GM19099 (cell line): ENCODE results near the gene GANAB.

Source experiments
- POLR2A ChIP-seq: IDR thresholded peaks from 3 replicates; pipeline ENCODE4 v1.6.1; 2011; ENCODE audit warnings: low read depth; ENCODE audit not compliant: insufficient read length; ENCODE audit errors: extremely low read depth

The GANAB gene

GRCh38 chr11:62600367-62601121 lies 45.9 kb downstream of the GANAB start:
- no peak for TF ChIP-seq POLR2A

DNA sequence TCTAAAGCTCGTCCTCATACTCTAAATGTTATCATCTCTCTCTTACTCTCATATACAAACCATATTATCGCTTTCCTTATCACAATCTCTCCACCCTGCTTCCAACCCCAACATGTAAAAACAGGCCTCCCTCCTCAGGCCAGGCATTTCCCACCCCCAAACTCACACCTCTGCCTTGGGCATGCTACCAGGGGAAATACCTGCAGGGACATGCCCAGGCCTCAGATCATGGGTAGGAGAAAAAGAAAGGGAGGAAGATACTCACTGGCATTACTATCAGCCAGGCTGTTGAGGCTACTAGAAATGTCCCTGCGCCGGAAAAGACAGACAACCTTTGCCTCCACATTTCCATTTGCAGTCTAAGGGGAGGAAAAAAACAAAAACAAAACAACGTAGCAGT lies 46.5 kb downstream of the GANAB start:
- TF ChIP-seq POLR2A: no peak

GRCh38 chr11:62599069-62599696 lies 47.2 kb downstream of the GANAB start:
- no peak for TF ChIP-seq POLR2A

DNA sequence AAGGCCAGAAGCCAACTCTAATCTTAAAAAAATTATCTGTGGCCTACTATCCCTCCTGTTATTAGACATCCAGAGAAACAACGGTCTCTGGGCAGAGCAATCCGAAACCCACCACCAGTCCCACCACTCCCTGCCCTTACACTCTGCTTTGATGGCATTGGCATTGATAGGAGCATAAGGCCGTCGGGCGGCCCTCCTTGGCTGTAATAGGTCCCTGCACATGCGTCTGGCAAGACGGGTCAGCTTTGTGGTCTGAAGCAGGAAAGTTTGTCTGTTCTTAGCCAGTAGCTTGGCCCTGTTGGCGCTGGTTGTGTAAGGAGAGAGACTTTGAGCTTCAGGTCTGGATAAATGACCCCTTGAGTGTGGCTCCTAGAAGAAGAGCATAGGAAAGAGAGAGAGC lies 51.3 kb downstream of the GANAB start:
- TF ChIP-seq POLR2A: no peak

GRCh38 chr11:62593434-62594044 lies 52.9 kb downstream of the GANAB start:
- TF ChIP-seq POLR2A: no peak

DNA sequence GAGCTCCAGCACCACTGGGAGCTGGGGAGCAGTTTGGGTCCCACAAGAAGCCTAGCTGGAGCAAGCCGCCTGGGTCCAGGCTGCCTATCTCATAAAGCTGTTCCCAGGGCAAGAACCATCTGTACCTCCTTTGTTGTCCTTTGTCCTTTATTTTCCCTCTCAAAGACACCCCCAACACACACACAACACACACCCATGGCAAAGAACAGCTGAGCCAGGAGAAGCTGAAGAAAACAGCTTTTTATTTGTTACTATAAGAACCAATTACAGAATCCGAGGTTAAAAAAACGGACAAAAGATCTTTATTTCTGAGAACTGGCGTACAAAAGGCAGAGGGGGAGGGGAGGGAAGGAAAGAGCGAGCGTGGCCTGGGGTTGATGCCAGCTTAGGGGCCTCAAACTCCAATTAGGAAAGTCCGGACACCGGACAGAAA lies 53.4 kb downstream of the GANAB start:
- no peak for TF ChIP-seq POLR2A

DNA sequence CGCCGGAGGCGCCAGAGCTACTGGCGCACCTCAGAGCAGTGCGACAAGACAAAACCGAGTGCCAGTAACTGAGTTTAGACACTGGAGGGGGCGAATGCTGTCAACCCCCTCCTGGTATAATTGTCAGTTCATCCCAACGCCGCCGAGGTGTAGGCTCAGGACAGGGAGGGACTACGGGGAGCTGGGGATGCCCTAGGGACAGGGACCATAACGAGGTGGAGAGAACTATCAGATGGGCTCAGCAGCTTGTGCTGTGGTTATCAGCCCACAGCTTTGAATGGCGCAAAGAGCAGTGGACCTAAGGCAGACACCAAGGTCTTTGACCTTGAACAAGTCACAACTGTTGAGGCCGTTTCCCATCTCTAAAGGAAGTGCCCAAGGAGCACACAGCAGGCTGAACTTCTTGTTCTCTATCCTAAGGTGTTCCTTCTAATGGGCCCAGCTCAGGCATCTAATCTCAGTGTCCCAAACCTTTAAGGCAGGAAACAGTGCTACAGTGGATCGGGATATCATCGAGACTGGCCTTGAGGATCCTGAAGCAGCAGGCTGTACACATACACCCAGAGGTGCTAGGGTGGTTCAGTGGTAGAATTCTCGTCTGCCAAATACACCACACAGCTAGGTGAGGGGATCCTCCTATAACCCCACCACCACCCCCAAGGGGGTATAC lies 54.1 kb downstream of the GANAB start:
- TF ChIP-seq POLR2A: no peak

DNA sequence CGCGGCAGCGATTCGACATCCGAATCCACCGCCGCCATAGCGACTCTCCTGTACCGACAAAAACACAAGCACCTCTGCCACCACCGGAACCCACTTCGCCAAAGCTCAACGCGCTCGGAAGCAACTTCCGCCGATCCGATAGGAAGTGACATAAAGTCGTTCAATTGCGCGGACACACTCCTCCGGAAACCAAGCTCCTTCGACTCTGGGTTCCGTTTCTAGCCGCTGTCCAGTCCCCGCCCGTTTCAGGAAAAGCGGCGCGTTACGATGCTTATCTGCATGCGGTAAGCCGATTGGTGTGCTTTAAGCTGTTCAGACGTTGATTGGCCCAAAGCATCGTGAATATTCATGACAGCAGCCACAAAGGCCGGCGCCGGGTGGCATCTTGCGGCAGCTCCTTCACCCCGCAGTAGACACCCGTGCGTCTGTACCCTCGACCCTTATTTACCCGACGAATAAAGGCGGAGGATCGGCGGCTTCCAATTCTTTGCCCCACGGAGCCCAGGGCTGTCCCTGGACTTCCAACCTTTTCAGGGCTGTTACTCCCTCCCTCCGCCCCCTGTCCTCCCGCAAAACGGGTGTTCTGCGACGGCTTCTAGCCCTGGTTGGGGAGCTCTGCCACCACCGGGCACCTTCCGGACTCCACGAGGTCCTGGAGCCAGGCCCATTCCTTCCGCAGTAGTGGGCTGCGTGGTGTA lies 54.8 kb downstream of the GANAB start, which contains the start of gene TUT1:
Gene TUT1 (minus strand): TSS at position 76 of the 698 bp plus-strand sequence. CDS start 38 bp downstream, at position 38.
- peak; percentile 95 for TF ChIP-seq POLR2A

- no peak for TF ChIP-seq POLR2A
These were observed 57.3 kb downstream of the GANAB start for GRCh38 chr11:62588966-62589637.

DNA sequence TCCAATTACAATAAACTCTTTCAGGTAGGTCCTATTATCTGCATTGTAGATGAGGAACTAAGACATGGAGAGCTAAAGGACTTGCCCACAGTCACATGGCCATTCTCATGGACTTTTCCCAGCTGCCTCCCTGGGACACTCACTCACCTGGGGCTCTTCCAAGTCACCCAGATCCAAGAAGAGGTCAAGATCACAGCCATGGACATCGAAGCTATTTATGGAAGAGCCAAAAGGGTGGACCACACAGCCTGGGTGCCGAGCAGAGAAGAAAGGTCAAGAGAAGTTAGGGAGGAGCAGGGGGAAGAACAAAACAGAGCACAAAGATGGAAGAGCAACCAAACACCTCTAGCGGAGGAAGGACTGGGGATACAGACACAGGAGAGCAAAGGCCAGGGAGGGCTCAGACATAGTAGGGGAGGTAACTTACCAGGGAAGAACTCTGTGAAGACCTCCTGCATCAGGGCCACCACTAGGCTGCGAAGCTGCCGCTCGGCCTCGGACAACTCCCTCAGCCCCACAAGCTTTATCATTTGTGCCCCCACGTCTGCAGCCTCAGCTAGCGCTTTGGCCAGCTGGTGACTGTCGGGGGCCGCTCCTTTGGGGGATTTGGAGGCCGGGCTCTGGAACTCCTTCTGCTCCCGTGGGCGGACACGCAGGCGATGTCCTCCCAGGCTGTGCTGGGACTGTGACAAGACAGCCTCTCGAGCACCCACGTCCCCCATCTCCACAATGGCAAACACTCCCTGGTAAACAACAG lies 65.3 kb downstream of the GANAB start:
- no peak for TF ChIP-seq POLR2A

GRCh38 chr11:62579252-62579651 lies 67.2 kb downstream of the GANAB start:
- TF ChIP-seq POLR2A: no peak

DNA sequence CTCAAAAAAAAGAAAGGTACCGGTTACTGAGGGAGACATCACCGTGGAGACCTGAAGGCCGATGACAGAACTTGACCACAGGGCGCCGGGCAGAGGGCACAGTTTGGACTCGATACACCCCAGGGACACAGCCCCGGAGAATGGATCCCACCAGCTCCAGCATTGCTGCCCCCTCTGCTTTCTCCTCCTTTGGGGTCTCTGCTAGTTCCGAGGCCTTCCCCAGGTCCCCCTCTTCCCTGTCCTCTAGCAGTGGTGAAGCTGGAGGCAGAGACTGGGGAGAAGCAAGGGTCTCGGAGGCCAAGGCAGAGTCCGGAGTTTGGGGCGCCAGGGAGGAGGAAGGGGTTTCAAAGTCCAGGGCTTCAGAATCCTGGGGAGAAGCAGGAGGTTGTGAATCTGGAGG lies 67.9 kb downstream of the GANAB start:
- no peak for TF ChIP-seq POLR2A

- TF ChIP-seq POLR2A: no peak
These were observed 69.2 kb downstream of the GANAB start for GRCh38 chr11:62577046-62577714.
